ACHN (cell line): ENCODE results near the gene SEC14L3.
"Not testable (repeated sequence)": the region's sequence is repeated elsewhere in the genome, so short reads cannot be mapped to it uniquely, and the experiment has no call there.

Experiments used
- DNase-seq: peaks from one replicate; pipeline ENCODE4 v3.0.0-alpha.2; 2015
- in situ Hi-C: cut with HindIII; loops from 2 replicates; pipeline ENCODE4 v1.10.0; 2017; ENCODE audit warnings: low sequenced_read_pairs, low pct_ligation_motif_present, low pct_unique_long_range_greater_than_20kb

Gene SEC14L3

DNA sequence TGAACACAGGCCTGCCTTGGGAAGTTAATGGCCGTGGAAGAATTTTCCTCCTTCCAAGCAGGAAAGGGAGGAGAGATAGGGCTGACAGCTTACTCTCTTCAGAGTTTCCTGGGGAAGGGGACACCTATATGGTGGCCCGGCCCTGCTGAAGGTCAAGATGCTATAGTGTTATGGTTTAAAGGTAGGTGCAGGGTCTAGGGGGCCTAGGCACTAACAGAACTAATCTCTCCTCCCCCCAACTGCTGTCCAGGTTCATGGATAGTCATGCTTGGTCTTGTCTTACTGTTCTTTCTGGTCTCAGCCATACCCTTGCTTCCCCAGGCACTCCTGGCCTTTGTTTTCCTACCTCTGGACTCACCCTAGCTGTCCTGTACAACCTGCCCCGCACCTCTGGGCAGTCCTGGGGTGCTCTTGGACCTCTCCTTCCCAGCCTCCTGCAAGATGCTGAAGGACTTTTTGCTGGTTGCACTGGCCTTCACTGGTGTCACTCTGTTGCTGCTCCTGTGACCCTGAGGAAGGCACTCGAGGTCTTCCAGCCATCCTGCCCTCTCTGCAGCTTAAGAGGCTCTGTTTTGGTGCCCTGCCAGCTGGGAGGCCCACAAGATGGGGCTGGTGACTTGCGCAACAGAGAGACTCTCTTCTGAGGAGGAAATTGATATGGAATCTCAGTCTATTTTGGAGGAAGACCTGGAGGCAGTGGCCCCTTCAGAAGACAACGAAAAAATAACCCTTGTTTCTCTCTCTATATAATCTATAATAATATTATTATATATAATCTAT is 17.9 kb downstream of the SEC14L3 start:
- peak; percentile 5 for DNase-seq

DNA sequence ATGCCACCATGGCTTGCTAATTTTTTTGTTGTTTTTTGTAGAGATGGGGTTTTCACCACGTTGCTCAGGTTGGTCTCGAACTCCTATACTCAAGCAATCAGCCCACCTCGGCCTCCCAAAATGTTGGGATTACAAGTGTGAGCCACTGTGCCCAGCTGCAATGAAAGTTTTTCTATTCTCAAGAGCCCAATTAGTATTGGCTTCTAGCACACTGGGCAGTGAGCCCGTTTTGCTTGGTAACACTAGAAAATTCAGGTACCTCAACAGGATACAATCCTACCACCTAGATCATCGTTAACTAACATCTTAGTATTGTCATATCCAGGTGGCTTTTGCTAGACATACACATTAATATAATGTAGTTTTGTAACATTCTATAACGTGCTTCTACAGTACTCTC is 19.0 kb downstream of the SEC14L3 start:
- no peak for DNase-seq
- in situ Hi-C loops: no loop called here

More for the DNA sequence above, 17.9 kb downstream of the SEC14L3 start:
- in situ Hi-C loops: no loop called here

DNA sequence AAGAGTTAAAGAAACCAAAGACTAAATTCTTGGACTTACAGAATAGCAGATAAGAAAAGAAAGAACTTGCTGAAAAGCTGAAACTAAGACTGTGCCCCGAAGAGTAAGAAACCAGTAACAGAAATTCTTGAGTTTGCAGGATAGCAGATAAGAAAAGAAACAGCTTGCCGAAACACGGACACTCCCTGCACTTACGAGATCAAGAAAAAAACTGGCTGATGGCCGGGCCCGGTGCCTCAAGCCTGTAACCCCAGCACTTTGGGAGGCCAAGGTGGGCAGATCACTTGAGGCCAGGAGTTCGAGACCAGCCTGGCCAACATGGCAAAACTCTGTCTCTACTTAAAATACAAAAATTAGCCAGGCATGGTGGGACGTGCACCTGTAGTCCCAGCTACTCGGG is 20.3 kb downstream of the SEC14L3 start:
- DNase-seq, in situ Hi-C loops: not testable (repeated sequence)

DNA sequence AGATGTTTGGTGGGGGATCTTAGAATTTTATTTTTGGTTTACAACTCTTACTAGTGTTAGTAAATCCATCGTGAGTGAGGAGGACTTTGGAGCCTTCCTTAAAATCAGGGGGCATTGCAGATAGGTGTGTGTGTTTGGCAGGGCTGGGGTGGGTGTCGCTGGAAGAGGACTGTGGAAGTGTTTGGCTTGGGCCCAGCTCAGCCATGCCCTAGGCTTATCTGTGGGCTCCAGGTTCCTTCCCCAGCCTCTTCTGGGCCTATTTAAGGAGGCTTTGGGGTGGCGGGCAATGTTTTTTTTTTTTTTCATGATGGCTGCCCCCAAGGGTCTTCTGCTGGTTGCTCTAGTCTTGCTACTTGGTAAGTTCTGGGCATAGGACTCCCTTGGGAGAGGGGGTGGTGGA is 24.2 kb downstream of the SEC14L3 start:
- in situ Hi-C loops: no loop called here
- DNase-seq: no peak

DNA sequence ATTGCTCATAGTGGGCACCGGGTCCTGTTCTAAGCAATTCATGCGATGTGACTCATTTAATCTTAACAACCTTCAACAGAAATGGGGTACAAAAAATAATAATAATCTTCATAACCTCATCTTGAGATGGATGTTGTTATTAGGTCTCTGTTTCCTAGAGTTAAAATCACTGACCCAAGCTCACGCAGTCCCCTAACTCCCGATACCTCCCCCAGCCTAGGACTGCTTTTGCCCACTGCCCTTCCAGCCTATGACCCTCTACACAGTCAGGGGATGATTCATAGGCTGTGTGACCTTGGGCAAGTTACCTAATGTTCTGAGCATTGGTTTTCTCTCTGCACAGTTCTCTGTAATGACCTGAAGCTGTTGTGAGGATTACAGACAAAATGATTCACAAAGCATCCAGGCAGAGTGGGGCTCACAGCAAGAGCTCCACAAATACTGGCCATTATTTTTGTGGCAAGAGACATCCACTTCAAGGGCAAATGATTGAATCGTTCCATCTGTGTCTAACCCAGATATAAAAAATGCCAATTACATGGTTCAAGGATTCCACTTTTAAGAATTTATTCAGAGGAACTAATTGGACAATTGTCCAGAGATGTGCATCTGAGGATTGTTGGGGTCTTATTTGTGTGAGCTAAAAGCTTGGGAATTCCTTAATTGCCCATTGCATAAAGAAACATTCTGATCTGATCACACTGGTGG is 26.2 kb downstream of the SEC14L3 start:
- in situ Hi-C loops: no loop called here
- no peak for DNase-seq

DNA sequence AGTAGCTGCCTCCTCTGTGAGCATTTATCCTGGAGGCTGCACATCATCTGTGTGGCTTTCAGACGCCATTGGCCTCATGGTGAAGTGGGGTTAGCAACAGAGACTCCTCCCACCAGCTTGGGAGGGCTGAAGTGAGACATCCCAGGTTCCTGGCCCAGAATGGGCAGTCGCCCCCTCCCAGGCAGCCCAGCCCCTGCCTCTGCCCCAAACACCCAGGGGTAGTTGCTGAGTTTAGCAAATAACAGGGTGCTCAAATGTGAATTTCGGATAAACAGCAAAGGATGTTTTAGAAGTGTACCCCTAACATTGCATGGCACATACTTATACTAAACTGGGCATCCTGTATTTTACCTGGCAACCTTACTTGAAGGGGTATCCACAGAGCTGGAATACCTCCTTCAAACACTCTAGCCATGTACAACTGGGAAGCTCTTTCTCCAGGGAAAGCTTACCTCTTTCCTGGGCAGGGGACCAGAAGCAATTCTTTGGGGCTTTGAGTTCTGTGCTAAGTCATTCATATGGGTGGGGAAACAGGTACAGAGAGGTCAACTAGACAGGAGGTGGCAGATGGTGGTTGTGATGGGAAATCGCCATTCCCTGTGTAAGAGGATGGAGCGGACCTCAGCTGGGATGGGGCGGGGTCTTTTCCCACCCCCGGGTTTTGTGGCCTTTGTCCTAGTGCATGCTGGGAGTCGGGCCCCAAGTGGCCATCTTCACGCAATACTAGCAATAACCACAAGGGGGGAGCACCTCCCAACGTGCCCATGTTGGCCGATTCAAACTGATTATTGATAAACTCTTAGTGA is 27.0 kb downstream of the SEC14L3 start:
- in situ Hi-C loops: no loop called here
- DNase-seq: peak; percentile 65

DNA sequence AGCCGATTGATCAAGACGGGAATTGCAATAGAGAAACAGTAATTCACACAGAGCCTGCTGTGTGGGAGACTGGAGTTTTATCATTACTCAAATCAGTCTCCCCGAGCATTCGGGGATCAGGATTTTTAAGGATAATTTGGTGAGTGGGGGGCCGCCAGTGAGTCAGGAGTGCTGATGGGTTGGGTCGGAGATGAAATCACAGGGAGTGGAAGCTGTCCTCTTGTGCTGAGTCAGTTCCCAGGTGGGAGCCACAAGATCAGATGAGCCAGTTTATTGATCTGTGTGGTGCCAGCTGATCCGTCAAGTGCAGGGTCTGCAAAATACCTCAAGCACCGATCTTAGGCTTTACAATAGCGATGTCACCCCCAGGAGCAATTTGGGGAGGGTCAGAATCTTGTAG is 30.7 kb downstream of the SEC14L3 start:
- in situ Hi-C loops: no loop called here
- no peak for DNase-seq

DNA sequence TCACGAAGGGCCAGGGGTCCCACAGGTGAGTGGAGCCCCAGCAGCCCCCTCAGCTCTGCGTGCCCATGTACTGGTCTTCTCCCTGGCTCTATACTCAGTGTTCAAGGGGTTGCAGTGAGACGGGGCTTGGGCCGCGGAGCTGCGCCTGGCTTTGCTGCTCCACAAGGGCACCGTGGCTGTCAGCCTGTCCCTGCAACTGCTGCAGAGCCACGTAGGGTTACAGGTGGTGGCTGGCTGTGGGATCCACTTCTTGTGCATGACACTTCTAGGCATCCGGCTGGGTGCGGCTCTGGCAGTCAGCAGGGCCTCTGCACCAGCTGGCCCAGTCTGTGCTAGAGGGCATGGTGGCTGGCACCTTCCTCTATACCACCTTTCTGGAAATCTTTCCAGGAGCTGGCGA is 32.0 kb downstream of the SEC14L3 start:
- in situ Hi-C loops: no loop called here
- no peak for DNase-seq

DNA sequence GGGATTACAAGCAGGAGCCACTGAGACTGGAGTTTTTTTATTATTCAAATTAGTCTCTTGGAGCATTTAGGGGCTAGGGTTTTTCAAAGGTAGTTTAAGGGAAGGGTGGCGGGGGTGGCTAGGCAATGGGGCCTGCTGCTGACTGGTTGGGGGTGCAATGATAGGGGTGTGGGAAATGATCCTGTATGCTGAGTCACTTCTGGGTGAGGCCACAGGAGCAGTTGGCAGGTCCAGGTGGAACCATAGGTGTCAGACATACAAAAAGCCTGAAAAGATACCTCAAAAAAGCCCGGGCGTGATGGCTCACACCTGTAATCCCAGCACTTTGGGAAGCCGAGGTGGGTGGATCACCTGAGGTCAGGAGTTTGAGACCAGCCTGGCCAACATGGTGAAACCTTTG is 32.6 kb downstream of the SEC14L3 start:
- DNase-seq: no peak
- in situ Hi-C loops: no loop called here

DNA sequence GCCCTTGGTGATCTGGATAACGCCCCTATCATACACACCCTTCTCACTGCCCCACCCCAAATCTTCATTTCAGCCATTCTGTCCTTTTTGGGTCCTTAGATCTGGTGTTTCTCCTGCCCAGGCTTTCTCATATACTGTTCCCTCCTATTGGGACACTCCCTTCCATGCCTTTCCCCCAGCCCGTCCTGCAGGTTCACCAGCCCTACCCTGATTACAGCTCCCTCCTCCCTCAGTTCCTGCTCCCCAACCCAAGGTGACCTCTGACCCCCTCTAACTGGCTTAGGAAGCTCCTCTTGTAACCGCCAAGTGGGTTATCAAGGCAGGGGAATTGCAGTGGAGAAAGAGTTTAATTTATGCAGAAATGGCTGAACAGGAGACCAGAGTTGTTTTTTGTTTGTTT is 33.3 kb downstream of the SEC14L3 start:
- DNase-seq: no peak
- in situ Hi-C loops: no loop called here

DNA sequence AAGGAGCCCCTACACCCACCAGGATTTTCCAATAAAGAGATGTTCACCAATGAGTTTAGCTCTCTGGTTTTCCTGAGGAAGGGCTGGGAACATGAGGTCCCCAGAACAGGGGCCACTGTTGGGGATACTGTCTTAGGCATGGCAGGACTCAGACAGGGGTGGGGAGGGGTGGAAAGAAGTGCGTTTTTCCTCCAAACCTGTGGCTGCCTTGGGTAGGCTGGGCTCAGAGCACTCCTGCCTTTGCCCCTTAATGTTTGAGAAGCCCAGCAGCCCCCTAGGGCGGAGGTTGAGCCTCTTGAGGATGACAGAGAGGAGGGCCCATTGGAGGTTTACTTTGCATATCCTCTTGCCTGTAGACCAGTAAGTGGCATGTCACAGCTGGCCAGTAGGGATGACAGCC is 35.6 kb downstream of the SEC14L3 start:
- in situ Hi-C loops: no loop called here
- no peak for DNase-seq

DNA sequence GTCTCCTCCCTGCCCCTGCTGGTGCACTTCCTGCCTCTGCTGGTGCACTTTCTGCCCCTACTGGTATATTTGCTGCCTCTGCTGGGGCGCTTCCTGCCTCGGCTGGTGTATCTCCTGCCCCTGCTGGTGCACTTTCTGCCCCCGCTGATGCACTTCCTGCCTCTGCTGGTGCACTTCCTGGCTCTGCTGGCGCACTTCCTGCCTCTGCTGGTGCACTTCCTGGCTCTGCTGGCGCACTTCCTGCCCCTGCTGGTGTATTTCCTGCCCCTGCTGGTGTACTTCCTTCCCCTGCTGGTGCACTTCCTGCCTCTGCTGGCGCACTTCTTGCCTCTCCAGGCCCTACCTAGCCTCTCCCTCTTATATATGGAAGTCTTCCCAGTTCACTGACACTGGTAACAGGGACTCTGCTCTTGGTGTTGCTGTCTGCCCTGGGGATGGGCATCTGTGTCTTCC is 36.1 kb downstream of the SEC14L3 start:
- in situ Hi-C loops: no loop called here
- DNase-seq: no peak

DNA sequence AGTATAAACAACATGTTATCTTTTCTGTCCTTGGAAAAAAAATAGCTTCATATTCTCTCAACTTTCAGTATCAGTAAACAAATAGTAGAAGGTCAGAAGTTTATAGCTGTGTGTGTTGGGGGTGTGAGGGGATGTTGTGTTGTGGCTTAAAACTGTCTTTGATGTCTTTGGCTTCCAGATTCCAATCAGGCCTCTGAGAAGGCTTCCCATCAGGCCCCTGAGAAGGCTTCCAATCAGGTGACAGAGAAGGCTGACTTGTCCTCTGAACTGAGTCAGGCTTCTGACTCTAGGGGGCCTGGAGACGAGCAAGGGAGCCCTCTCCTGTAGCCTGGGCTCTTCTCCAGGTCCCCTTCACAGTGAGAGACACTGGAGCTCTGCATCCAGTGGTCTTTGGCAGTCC is 37.0 kb downstream of the SEC14L3 start:
- in situ Hi-C loops: no loop called here
- DNase-seq: no peak

DNA sequence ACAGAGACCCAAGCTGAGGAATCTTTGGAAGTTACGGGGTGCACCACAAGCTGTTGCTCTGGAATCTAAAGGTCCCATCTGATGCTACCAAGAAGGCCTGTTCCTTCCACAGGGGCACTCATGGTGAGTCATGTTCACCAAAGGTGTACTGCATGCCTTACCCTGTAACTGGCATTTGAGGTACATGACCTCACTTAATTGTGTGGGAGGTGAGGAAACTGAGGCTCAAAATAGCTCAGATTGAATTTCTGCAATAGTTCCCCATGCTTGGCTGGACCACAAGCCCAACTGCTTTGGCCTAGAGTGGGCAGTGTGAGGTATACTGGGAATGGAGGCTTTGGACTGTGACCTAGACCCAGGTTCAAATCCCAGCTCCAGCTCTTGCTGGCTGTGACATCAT is 38.0 kb downstream of the SEC14L3 start:
- in situ Hi-C loops: no loop called here
- no peak for DNase-seq

DNA sequence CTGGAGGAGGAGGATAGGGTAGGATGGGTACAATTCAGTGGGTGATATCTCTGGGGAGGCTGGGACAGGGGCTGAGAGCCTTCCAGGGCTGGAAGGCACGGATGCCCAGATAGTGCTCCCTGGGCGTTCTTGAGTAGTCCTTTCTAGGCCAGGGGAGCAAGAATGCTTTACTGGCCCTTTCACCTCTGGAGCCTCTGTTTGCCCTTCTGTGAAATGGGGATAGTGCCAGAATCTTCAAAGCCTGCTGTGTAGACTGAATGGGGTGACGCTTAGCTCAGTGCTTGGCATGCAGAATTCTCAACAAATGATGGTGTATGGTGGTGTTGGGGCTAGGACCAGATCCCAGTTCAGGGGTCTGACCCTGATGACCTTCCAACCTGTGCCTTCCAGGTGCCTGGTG is 38.6 kb downstream of the SEC14L3 start:
- in situ Hi-C loops: no loop called here
- DNase-seq: no peak

DNA sequence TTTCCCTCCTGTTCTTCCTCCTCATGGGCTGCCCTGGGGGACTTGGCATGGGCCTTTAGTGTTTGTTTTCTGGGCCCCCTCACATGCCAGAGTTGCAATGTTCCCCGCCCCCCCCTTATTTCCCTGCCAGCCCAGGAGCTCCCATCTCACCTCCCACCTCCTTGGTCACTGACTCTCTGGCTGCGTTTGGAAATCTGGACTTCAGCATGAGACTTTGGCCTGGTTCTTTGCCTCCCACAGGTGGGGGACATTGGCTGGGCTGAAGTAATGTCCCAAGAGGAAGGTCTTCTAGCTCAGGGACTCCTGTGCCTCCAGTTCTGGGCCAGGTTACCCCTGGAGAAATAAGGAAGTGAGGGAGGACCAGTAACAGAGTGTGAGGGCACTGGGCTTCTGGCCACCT is 39.3 kb downstream of the SEC14L3 start:
- in situ Hi-C loops: no loop called here
- no peak for DNase-seq

DNA sequence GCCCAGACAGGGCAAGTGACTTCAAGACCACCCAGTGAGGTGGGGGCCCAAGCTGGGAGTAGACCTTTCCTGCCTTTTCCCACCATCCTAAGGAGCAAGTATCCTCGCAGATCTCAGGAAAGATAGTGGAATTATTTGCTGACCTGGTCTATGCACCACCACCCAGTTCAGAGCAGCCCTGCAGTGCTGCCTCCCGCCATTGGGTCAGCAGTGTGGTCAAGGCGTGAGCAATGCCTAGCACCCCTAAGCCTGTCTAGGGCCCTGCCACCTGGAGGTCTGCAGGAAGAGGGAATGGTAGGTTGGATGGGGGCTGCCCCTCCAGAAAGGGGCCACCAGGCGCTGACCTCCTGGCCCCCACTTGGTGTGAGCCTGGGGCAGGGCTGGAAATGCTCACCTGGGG is 39.7 kb downstream of the SEC14L3 start:
- no peak for DNase-seq
- in situ Hi-C loops: no loop called here

DNA sequence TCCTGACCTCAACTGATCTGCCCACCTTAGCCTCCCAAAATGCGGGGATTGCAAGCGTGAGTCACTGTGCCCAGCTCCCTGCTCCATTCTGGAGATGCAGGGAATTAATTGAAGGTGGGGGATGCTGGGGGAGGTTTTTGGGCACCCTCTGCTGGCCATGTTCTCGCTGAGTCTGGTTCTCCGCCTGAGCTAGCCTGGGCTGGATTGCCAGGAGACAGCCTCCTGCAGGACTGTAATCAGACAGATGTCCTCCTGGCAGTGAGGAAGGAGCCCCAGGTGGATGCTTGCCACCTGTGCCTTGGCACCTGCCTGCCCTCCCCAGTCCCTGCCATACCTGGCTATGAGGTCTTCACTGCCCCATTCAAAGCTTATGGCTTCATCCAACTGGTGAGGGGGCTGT is 40.9 kb downstream of the SEC14L3 start:
- in situ Hi-C loops: no loop called here
- no peak for DNase-seq

DNA sequence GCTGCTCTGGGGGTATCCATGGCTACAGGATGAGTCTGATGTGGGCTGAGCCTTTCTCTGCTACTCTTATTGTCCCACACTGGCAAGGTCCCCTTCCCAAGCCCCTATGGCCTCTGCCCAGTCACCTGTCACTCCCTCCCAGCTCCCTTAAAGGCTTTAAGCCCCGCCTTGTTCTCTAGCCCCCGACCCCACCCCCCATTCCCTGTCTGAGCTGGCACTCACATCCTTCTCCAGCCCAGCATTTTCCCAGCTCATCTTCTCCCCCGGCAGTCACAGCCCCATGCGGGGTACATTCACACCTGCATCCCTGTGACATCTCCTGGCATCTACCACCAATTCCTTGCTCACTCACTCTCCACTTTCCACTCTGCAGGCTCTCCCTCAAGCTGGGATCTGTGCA is 41.9 kb downstream of the SEC14L3 start:
- DNase-seq: no peak
- in situ Hi-C loops: no loop called here
